Right atrium auricular region (tissue), 2 donors: ENCODE results near the gene HYDIN. TPM values are rescaled to one million over a fixed set of nuclear protein-coding genes. Genes with fewer than 3 reads are reported as not detected.

Experiments
- DNase-seq: peaks from one replicate; pipeline ENCODE4 v3.0.0-alpha.2; 2019; ENCODE audit warnings: low spot score
- H3K27ac ChIP-seq, 2 donors: fragments of 200-600 bp; sonication (generic); 1 replicate in 1 of 2; 2 replicates in 1 of 2; pipeline ENCODE4 v1.5.1; 2016 to 2019
- H3K27me3 ChIP-seq, 2 donors: fragments of 200-600 bp; sonication (generic); one replicate each; pipeline versions ENCODE4 v1.5.1 to v1.6.0; 2017 to 2019
- H3K36me3 ChIP-seq: fragments of 200-600 bp; sonication (generic); one replicate; pipeline ENCODE4 v1.5.1; 2016
- H3K4me1 ChIP-seq, 2 donors: fragments of 200-600 bp; sonication (generic); one replicate each; pipeline versions ENCODE4 v1.5.1 to v1.6.0; 2017 to 2019
- H3K4me3 ChIP-seq, 2 donors: fragments of 200-600 bp; sonication (generic); 1 replicate in 1 of 2; 2 replicates in 1 of 2; pipeline ENCODE4 v1.5.1; 2017 to 2019; ENCODE audit warnings: mild to moderate bottlenecking in 1 of 2, moderate library complexity in 1 of 2
- H3K9me3 ChIP-seq, 2 donors: fragments of 200-600 bp; sonication (generic); one replicate each; pipeline ENCODE4 v1.5.1; 2019
- CTCF ChIP-seq, 2 donors: fragments of 200-600 bp; sonication (generic); IDR thresholded peaks; one replicate each; pipeline ENCODE4 v1.5.1; 2019; ENCODE audit warnings: antibody characterized with exemption in 2 of 2
- total RNA-seq, 2 donors: library from RNA; depleted of rRNA; stranded (reverse); fragments of >200 nt; gene quantifications; one replicate each; pipeline ENCODE4 v1.1.0, GENCODE V29; 2016

HYDIN gene
- total RNA-seq, 2 donors from 2014 or later = 1.2 to 3.8 TPM

- DNase-seq = no peak
- H3K4me1 ChIP-seq = no peaks in the 10 kb centered on the region
- no peaks in the 10 kb centered on the region for H3K36me3 ChIP-seq
- no peak for TF ChIP-seq CTCF (IDR thresholded peaks at IDR 0.05)
- H3K9me3 ChIP-seq = peaks cover 0 to 8% of the 10 kb centered on the region in 2 donors
- no peak overlapping the region for H3K4me3 ChIP-seq
- no peaks in the 10 kb centered on the region for H3K27me3 ChIP-seq
- H3K27ac ChIP-seq = no peak overlapping the region
Measured at GRCh38 chr16:71205482-71206131, 24.9 kb downstream of the HYDIN start.

GRCh38 chr16:71203631-71204030 is 26.9 kb downstream of the HYDIN start:
- Histone ChIP-seq H3K36me3 (no peaks in the 10 kb centered on the region), H3K27ac (no peak overlapping the region), H3K27me3 (no peaks in the 10 kb centered on the region), H3K4me1 (no peaks in the 10 kb centered on the region), H3K9me3 (peaks cover 0 to 8% of the 10 kb centered on the region in 2 donors), H3K4me3 (no peak overlapping the region)
- no peak for DNase-seq
- TF ChIP-seq CTCF (IDR thresholded peaks at IDR 0.05) = no peak

- Histone ChIP-seq H3K27me3 (no peaks in the 10 kb centered on the region), H3K4me1 (no peaks in the 10 kb centered on the region), H3K4me3 (no peak overlapping the region), H3K9me3 (peaks cover 0 to 9% of the 10 kb centered on the region in 2 donors), H3K27ac (no peak overlapping the region), H3K36me3 (no peaks in the 10 kb centered on the region)
- TF ChIP-seq CTCF (IDR thresholded peaks at IDR 0.05) = no peak
- DNase-seq = no peak
Measured at GRCh38 chr16:71201556-71201955, 29.0 kb downstream of the HYDIN start.

- TF ChIP-seq CTCF (IDR thresholded peaks at IDR 0.05) = no peak
- H3K27me3 ChIP-seq = no peaks in the 10 kb centered on the region
- H3K9me3 ChIP-seq = peaks cover 0 to 9% of the 10 kb centered on the region in 2 donors
- H3K36me3 ChIP-seq = no peaks in the 10 kb centered on the region
- no peak overlapping the region for H3K27ac ChIP-seq
- H3K4me1 ChIP-seq = no peaks in the 10 kb centered on the region
- DNase-seq = no peak
- no peak overlapping the region for H3K4me3 ChIP-seq
Measured at GRCh38 chr16:71201054-71201453, 29.5 kb downstream of the HYDIN start.

- no peaks in the 10 kb centered on the region for H3K36me3 ChIP-seq
- H3K27me3 ChIP-seq = no peaks in the 10 kb centered on the region
- no peak overlapping the region for H3K27ac ChIP-seq
- no peak overlapping the region for H3K4me3 ChIP-seq
- no peak for TF ChIP-seq CTCF (IDR thresholded peaks at IDR 0.05)
- no peaks in the 10 kb centered on the region for H3K4me1 ChIP-seq
- DNase-seq = no peak
- H3K9me3 ChIP-seq = peaks cover 0 to 9% of the 10 kb centered on the region in 2 donors
Measured at GRCh38 chr16:71198408-71198807, 32.1 kb downstream of the HYDIN start.

GRCh38 chr16:71192387-71192786 is 38.1 kb downstream of the HYDIN start:
- Histone ChIP-seq H3K27ac (no peak overlapping the region), H3K36me3 (no peaks in the 10 kb centered on the region), H3K4me3 (no peak overlapping the region), H3K4me1 (no peaks in the 10 kb centered on the region), H3K27me3 (no peaks in the 10 kb centered on the region), H3K9me3 (no peaks in the 10 kb centered on the region)
- TF ChIP-seq CTCF (IDR thresholded peaks at IDR 0.05) = no peak
- no peak for DNase-seq
